ENCODE data around the gene PROK1.
"Not testable (repeated sequence)": the region's sequence is repeated elsewhere in the genome, so short reads cannot be mapped to it uniquely, and the experiment has no call there.

Gene PROK1

DNA sequence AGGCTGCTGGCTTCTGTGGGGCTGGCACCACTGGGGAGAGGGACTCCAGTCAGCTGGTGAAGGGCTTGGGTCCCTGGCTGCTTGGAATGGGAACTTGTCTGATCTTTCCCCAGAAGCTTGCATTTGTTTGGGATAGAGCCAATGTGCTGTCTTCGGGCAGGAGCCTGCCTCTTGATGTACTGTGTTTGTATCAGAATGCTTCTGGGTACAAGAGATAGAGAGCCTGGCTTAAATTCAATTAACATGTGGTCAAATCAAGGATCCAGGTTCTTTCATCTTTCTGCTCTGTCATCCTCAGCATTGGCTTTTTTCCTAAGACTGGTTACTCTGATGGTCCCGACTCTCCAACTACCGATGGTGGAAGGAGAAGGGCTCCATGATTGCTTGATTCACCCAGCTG, 16.0 kb upstream of the PROK1 start:
- DNase-seq = no peak

DNA sequence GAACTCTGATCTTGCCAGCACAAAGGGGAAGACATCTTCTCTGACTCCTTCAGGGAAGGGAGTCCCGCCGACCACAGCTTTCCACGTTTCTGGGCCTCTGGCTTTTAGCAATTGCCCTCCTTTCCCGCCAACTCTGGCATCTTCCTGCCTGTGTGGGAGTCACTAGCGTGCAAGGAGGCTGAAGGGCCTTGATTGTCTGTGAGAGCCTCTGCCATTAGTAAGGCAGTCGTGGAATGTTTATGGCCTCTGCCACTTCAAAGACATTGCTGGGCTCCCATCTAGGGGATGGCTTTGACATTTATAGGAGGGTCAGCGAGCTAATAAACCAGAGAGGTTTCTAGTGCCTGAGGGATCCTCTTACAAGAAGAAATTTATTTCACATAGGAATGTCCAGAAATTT, 14.3 kb upstream of the PROK1 start:
- no peak for DNase-seq

DNA sequence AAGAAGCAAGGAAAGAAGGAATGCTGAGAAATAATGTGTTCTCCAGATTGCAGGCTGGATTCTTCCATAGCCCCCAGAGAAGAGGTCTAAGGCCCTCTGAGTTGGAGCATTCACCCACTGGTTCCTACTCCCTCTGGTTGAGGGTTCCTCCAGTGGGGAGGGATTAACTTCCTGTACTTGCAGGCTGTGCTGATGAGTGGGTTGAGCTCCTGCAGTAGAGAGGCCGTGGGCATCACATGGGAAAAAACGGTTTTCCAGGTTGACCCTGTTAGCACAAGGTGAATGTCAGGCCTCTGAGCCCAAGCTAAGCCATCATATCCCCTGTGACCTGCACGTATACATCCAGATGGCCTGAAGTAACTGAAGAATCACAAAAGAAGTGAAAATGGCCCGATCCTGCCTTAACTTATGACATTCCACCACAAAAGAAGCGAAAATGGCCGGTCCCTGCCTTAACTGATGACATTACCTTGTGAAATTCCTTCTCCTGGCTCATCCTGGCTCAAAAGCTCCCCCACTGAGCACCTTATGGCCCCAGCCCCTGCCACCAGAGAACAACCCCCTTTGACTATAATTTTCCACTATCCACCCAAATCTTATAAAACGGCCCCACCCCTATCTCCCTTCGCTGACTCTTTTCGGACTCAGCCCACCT, 13.2 kb upstream of the PROK1 start:
- DNase-seq = not testable (repeated sequence)

DNA sequence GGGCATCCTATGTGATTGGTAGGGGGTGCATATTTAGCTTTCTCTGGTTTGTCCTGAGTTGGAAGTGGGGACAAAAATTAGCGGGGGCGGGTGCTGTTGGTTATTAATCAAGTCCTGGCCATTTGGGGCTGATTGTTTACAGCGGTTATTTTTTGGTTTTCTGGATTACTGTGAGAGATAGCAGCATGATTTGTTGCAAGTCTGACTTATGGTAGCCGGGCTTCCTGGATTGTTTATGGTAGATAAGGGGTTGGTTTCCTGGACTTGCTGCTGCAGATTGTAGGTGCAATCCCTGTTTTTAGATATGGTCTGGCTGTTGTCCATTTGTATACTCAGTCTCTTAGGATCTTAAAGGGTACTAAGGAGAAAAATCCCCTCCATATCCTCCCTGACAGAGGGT, 12.1 kb upstream of the PROK1 start:
- no peak for DNase-seq

DNA sequence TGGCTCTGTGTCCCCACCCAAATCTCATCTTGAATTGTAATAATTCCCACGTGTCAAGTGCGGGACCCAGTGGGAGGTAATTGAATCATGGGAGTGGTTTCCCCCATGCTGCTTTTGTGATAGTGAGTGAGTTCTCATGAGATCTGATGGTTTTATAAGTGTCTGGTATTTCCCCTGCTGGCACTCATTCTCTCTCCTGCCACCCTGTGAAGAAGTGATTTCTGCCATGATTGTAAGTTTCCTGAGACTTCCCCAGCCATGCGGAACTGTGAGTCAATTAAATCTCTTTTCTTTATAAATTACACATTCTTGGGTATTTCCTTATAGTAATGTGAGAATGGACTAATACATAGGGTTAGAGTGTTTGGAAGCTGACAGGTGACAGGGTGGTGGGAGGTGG, 11.1 kb upstream of the PROK1 start:
- DNase-seq = not testable (repeated sequence)

DNA sequence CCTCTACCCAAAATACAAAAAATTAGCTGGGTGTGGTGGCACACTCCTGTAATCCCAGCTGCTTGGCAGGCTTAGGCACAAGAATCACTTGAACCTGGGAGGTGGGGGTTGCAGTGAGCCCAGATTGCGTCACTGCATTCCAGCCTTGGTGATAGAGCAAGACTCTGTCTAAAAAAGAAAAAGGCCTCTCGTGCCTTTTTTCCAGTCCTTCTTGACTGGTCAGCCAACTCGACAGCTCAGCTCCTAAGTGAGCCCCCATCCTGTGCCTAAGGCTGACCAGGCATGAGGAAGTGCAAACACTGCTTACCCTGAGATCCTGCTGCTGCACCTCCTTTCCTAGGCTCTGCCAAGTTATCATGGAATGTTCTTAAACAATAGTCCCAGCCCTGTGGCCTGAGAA, 10.1 kb upstream of the PROK1 start:
- DNase-seq = peak; percentile 27

DNA sequence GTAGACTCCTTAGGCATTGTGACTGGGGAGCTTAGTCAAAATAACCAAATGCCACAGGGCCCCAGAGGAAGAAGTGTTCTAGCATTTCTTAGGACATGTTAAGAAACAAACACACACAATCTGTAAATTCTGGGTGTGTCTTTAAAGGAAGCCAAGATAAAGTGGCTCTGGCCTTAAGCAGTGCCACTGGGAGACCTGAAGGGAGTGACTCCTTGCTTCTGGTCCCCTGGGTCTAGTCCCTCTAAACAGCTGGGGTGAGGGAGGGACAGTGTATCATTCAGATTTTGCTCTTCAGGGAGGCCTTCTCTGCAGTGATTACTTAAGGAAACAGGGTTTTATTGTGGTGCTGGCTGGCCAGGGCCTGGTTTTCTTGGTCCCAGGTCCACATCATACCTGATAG, 9.1 kb upstream of the PROK1 start:
- no peak for DNase-seq

DNA sequence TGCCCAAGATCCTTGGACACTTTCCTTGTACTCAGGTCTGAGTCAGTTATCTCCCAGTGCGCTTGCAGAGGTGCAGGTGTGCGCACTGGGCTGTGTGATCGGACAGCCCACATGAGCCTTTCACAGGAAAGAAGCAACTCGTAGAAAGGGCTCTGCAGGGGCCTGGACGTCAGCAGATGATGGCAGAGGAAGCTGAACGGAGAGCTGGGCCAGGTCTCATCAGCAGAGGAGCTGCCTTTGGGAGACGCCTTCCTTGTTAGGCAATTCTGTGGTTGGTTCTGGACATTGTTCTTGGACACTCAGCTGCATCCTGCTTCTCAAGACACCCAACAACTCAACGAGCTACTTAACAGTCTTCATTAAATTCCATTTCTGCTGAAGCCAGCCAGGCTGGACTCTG, 7.5 kb upstream of the PROK1 start:
- no peak for DNase-seq

DNA sequence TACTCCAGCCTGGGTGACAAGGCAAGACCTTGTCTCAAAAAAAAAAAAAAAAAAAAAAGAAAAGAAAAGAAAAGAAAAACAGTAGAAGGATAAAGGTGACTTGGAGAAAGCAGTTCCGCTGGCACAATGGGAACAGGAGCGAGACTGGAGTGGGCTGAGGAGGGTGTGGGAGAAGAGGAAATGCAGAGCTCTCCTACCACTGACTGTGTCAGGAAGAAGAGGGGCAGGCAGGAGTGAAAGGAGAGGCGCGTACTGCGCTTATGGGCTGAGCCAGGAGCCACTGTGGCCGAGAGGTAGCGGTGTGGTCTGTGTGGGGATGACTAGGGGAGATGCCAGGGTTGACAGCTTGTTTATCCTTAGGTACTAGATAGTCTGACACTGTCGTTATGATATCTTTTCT, 6.4 kb upstream of the PROK1 start:
- DNase-seq = no peak

DNA sequence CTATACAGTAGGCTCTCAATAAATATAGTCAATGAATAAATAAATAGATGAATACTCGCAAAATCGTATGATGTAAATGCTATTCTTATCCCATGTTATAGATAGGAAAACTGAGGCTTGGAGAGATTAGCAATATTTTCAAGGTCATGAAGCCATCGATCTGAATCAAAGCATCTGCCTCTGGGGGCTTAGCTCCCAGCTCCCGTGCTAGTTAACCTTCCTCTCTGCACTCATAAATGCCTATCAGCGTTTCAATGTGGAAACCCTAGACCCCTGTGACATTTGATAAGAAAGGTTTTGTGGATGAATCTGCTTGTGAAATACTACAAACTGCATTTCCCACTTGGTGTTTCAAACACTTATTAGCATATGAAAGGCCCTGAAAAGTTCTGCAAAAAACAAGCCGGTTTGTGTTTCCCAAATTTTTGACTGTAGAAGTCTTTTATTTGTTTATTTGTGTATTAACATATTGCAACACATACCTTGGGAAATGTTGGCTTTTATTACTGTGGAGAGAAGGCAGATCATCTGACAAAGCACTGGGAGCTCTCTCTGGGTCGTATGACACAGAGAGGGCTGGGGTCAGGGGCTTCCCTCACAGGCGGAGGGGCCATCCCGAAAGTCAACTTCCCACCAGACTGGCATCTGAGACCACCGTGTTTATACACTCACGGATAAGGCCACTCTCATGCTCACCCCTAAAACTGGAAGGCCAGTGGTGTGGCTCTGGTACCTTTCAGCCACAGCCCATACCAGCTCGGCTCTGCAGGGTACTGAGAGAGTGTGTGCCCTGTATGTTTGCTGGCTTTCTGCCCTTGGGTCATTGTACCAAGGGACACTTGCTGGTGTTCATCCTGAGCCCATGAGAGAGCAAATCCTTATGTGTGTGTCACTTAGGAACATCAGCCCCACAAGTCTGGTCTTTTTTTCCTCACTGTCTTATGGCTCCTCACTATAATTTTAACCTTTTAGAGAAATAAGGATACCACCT, 993 bp upstream of the PROK1 start:
- no peak for DNase-seq

DNA sequence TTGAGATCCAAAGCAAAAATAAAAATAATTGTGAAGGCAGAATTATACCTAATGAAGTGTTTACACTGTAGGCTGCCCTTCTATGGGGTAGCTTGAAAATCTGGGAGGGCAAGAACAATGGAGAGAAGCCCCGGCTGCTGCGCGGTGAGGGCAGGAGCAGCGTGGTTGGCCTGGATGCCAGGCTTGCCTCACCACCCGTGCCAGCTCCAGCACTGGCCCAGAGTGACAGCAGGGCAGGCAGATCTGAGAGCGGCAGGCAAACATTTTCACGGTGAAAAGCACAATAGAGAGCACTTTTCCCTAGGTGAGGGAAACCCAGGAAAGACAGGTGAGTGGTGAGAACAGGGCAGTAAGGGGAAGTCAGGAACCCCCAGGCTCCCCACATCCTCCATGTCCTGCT, 1.4 kb downstream of the PROK1 start:
- DNase-seq = no peak

DNA sequence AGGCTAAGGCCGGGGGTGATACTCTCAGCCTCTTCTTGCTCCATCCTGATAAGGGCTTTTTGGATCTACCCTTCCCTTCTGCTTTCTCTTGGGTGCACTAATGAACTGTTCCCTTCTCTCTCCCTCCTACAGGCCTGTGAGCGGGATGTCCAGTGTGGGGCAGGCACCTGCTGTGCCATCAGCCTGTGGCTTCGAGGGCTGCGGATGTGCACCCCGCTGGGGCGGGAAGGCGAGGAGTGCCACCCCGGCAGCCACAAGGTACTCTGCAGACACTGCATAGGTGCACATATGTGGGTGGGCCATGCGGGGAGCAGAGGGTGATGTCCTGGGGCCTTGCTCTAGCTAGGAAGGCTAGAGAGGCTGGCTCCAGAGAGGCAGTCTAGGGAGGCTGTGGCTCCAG, 2.9 kb downstream of the PROK1 start:
- DNase-seq = no peak

DNA sequence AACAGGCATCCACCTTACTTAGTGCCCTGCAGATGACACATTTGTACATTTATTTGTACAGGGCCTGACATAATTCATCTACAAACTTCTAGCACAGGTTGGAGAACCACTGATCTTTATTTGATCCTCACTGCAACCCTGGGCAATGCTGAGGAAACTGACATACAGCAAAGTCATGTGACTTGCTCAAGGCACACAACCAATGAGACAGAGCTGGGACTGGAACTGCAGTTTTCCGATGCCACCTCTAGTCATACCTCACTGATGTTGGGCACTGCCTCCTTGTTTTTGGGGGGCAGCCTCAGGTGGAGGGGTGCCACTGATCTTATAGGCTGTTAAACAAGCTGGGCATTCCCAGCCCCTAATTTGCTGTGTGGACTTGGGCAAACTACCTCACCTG, 3.4 kb downstream of the PROK1 start:
- DNase-seq = no peak

DNA sequence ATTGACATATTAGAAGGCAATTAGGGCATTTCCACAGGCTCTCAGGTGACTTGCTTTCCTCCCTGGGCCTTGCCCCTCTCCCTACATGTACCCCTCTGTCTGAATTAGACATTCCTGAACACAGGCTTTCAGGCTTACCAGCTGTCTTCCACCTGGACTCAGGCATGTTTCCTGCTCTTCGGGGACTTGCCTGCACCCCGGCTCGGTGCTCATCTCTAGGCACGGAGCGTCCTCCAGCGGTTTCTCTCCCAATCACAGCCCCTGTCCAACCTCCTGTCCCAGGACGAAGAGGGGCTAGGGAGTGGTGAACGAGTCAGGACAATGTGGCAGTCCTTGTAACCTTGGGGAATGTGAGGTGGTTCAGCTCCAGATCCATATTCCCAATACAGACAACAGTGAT, 4.2 kb downstream of the PROK1 start:
- no peak for DNase-seq

DNA sequence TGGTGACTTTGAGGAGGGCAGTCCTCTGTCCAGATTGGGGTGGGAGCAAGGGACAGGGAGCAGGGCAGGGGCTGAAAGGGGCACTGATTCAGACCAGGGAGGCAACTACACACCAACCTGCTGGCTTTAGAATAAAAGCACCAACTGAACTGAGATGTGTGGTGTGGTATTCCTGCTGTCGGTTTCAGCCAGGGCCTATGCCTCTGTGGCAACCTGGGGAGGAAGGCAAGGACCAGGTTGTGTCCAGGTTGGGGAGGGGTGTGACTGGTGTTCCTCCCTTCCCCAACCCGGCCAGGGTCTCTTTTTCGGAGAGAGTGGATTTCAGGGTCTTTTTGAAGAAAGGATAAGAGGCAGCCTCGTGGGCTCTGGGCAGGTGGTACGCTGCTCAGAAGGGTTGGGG, 6.3 kb downstream of the PROK1 start:
- no peak for DNase-seq

DNA sequence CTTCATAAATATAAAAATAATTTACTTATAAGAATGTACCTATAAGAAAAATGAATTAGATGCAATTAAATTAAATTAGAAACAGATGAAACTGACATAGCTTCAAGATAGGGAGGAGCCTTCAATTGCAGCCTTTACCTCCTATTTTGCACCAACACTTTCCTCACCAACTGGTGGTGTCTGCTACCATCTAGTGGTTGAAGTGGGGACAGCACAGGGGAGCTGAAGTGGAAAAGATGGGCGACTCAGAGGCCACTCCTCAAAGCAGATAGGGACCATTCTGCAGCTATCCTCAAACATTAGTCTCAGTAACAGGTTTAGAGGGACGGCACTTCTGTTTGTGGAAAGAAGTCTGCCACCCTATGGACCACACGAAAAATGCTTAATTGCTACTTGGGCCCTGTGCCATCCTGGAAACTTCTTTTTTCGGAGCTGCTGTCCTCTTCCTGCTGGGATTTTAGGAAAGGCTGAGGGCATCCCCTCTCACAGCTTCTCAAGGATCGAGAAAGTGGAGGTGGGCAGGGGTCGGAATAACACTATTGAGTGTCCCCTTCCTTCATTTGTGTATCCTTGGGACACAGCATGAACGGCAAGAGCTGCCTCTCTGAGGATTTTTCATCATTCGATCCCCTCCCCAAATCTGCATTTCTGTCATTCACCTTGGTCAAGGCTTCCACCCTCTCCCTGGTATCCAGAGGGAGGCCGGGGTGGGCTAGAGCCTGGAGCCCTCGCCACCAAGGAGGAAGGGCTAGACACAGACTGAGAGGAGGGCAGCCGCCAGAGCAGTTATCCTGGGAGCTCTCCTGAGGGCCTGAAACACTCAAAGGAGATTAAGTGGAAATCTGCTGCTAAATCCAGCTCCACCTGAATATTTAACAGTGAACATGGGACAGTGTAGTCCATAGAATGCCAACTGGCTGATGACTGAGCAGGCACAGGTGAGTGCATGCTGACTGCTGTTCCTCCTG, 9.6 kb downstream of the PROK1 start:
- DNase-seq = peak; percentile 79

DNA sequence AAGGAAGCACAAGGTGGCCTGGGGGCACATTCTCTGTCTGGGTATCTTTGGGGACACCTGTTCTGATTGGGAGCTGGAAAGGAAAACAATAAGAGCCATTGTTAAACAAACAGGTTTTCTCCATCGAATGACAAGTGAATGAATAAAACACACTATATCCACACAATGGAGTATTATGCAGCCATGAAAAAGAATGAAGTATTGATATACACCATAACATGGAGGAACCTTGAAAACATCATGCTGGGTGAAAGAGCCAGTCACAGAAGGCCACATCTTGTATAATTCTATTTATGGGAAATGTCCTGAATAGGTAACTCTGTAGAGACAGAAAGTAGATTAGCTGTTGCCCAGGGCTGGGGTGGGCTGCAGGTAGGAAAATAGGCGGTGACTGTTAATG, 11.1 kb downstream of the PROK1 start:
- DNase-seq = no peak

DNA sequence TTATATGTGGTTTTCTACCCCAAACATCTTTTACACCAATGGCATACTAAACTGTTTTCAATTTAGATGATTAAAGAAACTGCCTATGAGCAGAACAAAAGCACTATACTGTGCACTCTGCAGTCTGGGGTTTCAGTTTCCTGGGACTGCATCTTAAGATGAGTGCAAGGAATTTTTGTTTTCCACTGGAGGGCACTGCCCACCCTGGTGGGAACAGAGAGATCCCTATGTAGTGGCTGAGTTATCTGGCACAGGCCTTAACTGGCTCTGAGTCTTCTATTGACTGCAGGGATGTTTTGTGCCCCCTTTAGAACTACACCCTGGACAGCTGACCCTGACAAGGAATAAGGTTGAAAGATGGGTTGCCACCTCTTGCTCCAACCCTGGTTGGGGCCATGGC, 12.0 kb downstream of the PROK1 start:
- DNase-seq = no peak

DNA sequence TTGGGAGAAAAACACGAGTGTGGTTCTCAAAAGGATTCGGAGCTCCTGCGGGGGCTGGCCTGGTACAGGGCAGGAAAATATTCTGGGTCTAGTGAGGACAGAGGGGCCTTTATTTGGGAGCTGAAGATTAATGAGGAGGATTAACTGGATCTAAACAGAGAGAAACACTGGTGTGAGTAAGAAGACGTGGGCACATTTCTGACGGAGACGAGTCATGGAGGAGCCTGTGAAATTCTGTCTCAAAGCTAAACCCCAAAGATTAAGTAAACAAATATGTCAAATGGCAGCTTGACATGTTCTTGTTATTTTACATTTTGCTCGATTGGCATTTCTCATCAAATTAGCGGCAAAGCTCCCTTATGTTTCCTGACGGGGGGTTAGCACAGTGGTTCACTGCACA, 12.8 kb downstream of the PROK1 start:
- peak; percentile 17 for DNase-seq

DNA sequence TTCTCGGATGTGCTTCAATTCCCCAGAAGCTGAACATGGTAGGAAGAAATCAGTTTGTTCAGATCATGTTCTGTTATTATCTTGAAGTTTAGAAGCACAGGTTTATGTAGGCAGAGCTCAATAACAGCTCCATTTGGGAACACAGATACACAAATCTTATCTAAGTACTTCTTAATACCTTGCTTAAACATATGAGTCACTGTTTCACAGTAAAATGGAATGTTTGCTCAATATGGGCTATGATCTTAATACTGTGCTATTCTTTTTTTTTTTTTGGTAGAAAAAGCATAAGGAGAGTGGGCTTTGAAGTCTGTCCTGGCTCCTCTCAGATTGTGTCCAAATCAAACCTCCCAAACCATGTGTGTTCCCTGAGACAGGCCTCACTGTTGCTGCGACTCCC, 13.4 kb downstream of the PROK1 start:
- peak; percentile 45 for DNase-seq

DNA sequence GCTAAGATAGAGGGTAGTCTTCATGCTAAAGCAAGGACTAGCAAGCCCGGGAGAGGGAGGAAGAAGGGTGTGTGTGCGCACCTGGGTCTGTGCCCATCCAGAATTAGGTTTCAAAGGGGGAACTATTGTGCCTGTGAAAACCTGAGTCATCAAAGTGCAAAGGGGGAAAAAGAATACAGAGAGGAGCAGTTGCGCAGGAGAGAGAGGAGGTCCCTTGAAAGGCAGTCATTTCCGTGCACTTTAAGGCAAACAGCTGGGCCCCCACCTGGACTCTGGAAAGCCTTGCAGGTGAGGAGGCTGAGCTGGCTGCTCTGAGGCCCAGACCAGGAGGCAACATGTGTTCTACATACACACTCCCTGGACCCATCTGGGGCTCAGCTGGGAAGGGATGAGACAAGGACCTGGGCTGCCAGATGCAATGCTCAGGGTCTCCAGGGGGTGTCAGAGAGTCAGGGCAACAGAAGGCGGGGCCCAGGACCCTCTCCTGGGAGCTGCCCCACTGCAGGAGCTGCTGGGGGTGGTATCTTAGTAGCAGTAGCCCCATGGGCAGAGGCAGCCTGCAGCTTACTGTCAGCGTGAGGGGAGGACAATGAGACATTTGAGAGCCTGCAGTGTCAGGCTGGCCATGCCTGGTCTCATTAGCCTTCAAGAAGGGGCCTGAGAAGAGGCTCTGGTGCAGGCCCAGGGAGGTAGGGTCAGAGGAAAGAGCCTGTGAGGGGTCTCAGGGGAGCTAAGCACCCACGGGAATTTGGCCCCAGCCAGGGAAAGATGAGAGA, 14.3 kb downstream of the PROK1 start:
- no peak for DNase-seq

DNA sequence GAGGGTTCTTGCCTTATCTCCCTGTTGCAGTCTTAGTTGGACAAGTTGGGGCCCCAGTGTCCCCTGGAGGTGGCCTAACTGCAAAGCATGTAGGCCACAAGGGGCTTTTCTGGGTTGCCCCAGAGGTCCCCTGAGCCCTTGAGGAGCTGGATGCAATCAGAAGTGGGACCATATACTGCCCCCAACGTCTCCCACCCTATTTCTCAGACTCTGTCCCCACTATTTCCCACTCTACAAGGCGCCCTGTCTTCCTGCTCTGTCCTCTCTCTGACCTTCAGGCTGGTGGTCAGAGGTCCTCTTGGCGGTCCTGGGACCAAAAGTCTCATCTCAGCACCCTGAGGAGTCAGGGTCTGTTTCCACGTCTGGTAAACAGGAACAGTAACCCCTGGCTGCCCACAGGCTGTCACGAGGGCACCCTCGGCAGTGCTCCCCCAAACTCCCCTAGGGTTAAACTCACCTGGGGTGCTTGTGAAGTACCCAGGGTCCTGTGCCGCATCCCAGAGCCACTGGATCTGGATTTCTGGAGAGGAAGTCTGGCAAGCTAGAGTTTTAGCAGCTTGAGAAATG, 14.9 kb downstream of the PROK1 start:
- DNase-seq = no peak

All from fibroblast of skin of abdomen (primary cell).